ENCODE data around the gene GORAB. TPM values are rescaled to one million over a fixed set of nuclear protein-coding genes. Genes with fewer than 3 reads are reported as not detected.

The GORAB gene
- total and polyA plus RNA-seq, 2 of the 8 experiments (the other 6 are each of a cell fraction or from before 2014, with no cell fraction given): 4.0 to 9.6 TPM

DNA sequence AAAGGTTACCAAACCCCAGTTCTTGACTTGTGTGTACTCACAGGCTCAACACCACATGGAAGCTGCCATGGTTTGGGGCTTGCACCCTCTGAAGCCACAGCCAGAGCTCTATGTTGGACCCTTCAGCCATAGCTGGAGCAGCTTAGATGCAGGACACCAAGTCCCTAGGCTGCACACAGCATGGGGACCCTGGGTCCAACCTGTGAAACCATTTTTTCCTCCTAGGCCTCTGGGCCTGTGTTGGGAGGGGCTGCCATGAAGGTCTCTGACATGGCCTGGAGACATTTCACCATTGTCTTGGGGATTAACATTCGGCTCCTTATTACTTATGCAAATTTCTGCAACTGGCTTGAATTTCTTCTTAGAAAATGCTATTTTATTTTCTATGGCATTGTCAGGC lies 69.9 kb downstream of the GORAB start (continued):
- no peak for TF ChIP-seq CREB1 (IDR thresholded peaks at IDR 0.05)
- no peak for TF ChIP-seq RNF2 (IDR thresholded peaks at IDR 0.05; ENCODE audit: borderline replicate concordance, low read depth, low read length, missing control alignments, poor library complexity, severe bottlenecking)
- no peak for TF ChIP-seq KDM1A (IDR thresholded peaks at IDR 0.05; ENCODE audit: borderline replicate concordance, low read length)
- TF ChIP-seq NRF1 (IDR thresholded peaks at IDR 0.05; ENCODE audit: low read depth, low read length): no peak
- TF ChIP-seq SP2 (IDR thresholded peaks at IDR 0.05; ENCODE audit: low read length): no peak
- TF ChIP-seq KDM5A (IDR thresholded peaks at IDR 0.05; ENCODE audit: low read length): no peak
- TF ChIP-seq RBBP5 (IDR thresholded peaks at IDR 0.05; ENCODE audit: borderline replicate concordance, low read depth, low read length): no peak
- TF ChIP-seq HDAC2 (IDR thresholded peaks at IDR 0.05; ENCODE audit: borderline replicate concordance in 1 of 2, low read depth in 2 of 2, low read length in 2 of 2): no peak
- TF ChIP-seq, protein P1, sequence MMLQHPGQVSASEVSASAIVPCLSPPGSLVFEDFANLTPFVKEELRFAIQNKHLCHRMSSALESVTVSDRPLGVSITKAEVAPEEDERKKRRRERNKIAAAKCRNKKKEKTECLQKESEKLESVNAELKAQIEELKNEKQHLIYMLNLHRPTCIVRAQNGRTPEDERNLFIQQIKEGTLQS (IDR thresholded peaks at IDR 0.05; ENCODE audit: insufficient read depth, low read depth, low read length): no peak

Other genes with a start within 250 kb of the GORAB start
- gene PRRX1, start 132.0 kb downstream of the GORAB start, total RNA-seq (2021; fragmentation: NEBNext Ultra II Directional; extraction: Animal tissue kit (Norgen Biotek cat#: 25700)): not detected in 2 replicates
- gene PRRX1, start 132.0 kb downstream of the GORAB start, polyA plus RNA-seq (2011; rRNA removed): not detected in 2 replicates

Measured in H1 (cell line).